Measurements from ENCODE around the gene EXOC2.

EXOC2 gene

DNA sequence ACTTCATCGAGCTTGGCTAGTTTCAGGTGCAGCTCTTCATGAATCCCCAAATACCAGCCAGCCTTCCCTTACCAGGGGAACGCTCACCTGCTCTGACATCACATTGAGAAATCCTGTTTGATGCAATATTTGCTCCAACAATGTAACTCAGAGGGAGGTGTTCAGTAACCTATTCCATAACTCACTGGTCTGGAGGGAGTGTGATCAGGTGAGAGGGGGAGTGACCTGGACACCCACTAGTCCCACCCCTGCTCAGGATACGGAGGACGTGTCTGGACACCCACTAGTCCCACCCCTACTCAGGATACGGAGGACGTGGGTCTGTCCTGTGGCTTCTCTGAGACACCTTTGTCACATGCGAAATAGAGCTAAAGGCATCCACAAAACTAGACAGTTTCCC is 106.4 kb downstream of the EXOC2 start:
- TF ChIP-seq, protein P1, sequence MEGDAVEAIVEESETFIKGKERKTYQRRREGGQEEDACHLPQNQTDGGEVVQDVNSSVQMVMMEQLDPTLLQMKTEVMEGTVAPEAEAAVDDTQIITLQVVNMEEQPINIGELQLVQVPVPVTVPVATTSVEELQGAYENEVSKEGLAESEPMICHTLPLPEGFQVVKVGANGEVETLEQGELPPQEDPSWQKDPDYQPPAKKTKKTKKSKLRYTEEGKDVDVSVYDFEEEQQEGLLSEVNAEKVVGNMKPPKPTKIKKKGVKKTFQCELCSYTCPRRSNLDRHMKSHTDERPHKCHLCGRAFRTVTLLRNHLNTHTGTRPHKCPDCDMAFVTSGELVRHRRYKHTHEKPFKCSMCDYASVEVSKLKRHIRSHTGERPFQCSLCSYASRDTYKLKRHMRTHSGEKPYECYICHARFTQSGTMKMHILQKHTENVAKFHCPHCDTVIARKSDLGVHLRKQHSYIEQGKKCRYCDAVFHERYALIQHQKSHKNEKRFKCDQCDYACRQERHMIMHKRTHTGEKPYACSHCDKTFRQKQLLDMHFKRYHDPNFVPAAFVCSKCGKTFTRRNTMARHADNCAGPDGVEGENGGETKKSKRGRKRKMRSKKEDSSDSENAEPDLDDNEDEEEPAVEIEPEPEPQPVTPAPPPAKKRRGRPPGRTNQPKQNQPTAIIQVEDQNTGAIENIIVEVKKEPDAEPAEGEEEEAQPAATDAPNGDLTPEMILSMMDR (IDR thresholded peaks at IDR 0.05; ENCODE audit: borderline replicate concordance, control extremely low read depth, extremely low read depth, insufficient read depth, missing control alignments) = no peak
- DNase-seq (ENCODE audit: low spot score) = no peak
- in situ Hi-C loops (cut with MboI; ENCODE audit: low sequenced_read_pairs, unreplicated experiment) = loop anchor here (25.0 kb wide), 2 partner anchors 301 to 801 kb away; partner anchors contain the start of gene FOXF2

DNA sequence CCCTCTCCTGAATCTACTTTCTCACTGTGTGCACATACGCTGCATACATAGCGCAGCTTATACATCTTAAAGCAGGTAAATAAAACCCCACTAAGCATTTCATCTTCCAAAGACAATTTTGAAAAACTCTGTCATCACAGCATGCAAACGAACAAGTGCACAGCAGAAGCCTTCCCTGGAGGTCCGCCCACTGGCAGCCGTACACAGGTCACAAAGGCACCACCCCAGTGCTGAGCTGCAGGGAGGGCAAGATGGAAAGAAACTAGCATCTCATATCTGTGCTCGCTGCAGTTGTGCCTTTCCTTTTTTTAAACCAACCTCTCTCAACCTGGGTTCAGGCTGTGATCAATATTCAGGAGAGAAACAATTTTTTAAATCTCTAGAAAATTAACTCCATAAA is 109.3 kb downstream of the EXOC2 start:
- in situ Hi-C loops (cut with MboI; ENCODE audit: low sequenced_read_pairs, unreplicated experiment) = loop anchor here (25.0 kb wide), 2 partner anchors 304 to 804 kb away; partner anchors contain the start of gene FOXF2
- TF ChIP-seq, protein P1 (IDR thresholded peaks at IDR 0.05; ENCODE audit: borderline replicate concordance, control extremely low read depth, extremely low read depth, insufficient read depth, missing control alignments) = no peak
- DNase-seq (ENCODE audit: low spot score) = no peak

DNA sequence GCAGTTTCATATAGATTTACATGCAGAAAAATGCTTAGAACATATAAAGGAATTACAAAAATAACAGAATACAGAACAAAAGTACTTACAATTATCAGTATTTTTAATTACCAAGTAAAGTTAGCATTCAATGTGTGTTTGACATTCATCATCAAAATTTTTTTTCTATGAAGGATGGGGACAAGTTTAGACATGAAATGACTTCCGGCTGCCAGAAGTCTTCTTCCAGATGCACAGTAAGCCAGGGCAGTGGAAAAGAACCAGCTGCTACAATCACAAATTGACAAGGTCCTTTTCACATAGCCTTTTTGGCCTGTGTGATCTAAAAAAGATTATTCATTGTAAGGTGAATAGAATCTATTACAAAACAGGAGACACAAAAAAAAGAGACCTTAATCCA is 109.8 kb downstream of the EXOC2 start:
- TF ChIP-seq, protein P1 (IDR thresholded peaks at IDR 0.05; ENCODE audit: borderline replicate concordance, control extremely low read depth, extremely low read depth, insufficient read depth, missing control alignments) = no peak
- DNase-seq (ENCODE audit: low spot score) = no peak
- in situ Hi-C loops (cut with MboI; ENCODE audit: low sequenced_read_pairs, unreplicated experiment) = loop anchor here (25.0 kb wide), 2 partner anchors 304 to 804 kb away; partner anchors contain the start of gene FOXF2

DNA sequence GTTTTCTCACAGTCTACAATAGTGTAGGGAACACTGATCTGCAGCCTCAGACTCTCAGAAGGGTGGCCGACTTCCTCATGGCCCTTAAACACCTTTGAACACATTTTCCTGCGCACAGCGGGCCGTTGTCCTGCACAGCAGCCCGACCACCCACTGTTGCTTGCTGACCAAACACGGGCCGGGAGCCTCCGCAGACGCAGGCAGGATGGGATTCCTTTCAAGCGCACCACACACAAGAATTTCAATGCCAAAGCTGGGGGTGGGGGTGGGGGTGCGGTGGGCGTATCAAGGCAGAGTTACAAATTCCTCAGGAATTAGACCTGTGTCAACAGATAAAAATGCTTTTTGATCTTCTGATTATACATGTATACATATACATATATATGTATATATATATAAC is 110.6 kb downstream of the EXOC2 start:
- DNase-seq (ENCODE audit: low spot score) = no peak
- TF ChIP-seq, protein P1 (IDR thresholded peaks at IDR 0.05; ENCODE audit: borderline replicate concordance, control extremely low read depth, extremely low read depth, insufficient read depth, missing control alignments) = no peak
- in situ Hi-C loops (cut with MboI; ENCODE audit: low sequenced_read_pairs, unreplicated experiment) = loop anchor here (25.0 kb wide), 2 partner anchors 305 to 805 kb away; partner anchors contain the start of gene FOXF2

DNA sequence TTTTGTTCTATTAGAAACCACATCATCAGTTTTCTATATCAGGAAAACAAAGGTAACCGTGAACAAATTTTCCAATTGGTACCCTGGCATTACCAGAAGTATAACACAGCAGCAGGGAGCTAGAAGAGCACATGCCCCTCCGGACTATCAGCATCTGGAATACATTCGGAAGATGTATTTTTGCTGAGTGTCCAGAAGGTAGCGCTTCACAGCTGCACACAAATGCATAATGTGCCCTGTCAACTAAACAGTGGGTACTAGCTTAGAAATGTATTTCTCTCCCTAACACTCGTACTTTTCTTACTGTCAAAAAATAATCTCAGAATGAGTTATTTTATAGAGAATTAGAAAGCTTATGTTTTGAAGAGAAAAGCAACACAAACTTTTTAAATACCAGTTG is 113.6 kb downstream of the EXOC2 start:
- TF ChIP-seq, protein P1 (IDR thresholded peaks at IDR 0.05; ENCODE audit: borderline replicate concordance, control extremely low read depth, extremely low read depth, insufficient read depth, missing control alignments) = no peak
- in situ Hi-C loops (cut with MboI; ENCODE audit: low sequenced_read_pairs, unreplicated experiment) = loop anchor here (25.0 kb wide), 2 partner anchors 308 to 808 kb away; partner anchors contain the start of gene FOXF2
- no peak for DNase-seq (ENCODE audit: low spot score)

DNA sequence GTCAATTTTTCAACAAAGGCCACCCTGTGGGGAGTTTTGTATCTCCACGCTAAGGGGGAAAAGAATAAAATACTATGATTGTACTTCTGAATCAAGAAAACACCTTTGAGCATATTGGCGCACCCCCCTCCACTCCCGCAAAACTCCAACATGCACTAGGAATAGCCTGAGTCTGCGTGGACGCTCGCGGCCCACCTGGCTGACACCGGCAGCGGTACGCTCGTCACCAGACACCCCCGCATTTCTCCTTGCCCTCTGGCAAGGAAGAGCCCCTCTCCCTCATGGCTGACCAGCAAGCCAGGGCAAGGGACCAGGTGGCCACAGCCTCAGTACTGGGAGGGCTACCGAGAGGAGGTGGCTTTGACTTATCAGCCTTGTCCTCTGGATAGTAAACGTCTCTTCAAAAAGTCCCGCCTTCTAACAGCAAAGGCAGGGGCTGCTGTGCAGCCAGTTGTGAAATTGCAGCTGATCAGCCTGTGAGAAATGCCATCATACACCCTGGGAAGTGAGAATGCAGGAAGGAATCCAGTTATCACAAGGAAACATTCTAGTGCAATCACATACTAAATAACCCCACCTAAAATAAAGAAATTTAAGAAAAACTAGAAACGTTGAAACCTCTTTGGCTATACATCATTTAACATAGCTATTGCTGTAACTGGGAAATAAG is 120.2 kb downstream of the EXOC2 start:
- in situ Hi-C loops (cut with MboI; ENCODE audit: low sequenced_read_pairs, unreplicated experiment) = no loop called here
- TF ChIP-seq, protein P1 (IDR thresholded peaks at IDR 0.05; ENCODE audit: borderline replicate concordance, control extremely low read depth, extremely low read depth, insufficient read depth, missing control alignments) = no peak
- DNase-seq (ENCODE audit: low spot score) = no peak

Measured in GM13976 (cell line).